HepG2 (cell line): ENCODE data around the gene CCM2. TPM values are rescaled to one million over a fixed set of nuclear protein-coding genes. Genes with fewer than 3 reads are reported as not detected.

Experiments used
- HDAC2 ChIP-seq: sonication (generic); formaldehyde crosslinking; IDR thresholded peaks from 2 replicates; pipeline ENCODE4 v1.4.0; 2020; ENCODE audit warnings: missing genetic modification reagents
- HMGXB4 ChIP-seq, 2 experiments: sonication (generic) in 1 of 2; formaldehyde crosslinking in 1 of 2; IDR thresholded peaks; 2 replicates each; pipeline versions ENCODE4 v1.4.0 to v1.6.1; 2018 to 2020; ENCODE audit warnings: missing genetic modification reagents in 2 of 2, borderline replicate concordance in 1 of 2, low read depth in 1 of 2, mild to moderate bottlenecking in 1 of 2, missing biosample characterization in 1 of 2
- JDP2 ChIP-seq: sonication (generic); formaldehyde crosslinking; IDR thresholded peaks from 2 replicates; pipeline ENCODE4 v1.8.1; 2022; ENCODE audit warnings: missing genetic modification reagents, borderline replicate concordance
- MYC ChIP-seq: sonication (generic); formaldehyde crosslinking; IDR thresholded peaks from 2 replicates; pipeline ENCODE4 v1.9.0; 2021; ENCODE audit warnings: missing genetic modification reagents, borderline replicate concordance
- SAP130 ChIP-seq: IDR thresholded peaks from 2 replicates; pipeline ENCODE4 v1.6.1; 2016; ENCODE audit warnings: low read depth
- XBP1 ChIP-seq: sonication (generic); formaldehyde crosslinking; IDR thresholded peaks from 2 replicates; pipeline ENCODE4 v1.5.0; 2020; ENCODE audit warnings: missing genetic modification reagents
- ZBTB3 ChIP-seq: sonication (generic); formaldehyde crosslinking; IDR thresholded peaks from 2 replicates; pipeline ENCODE4 v1.4.0; 2020; ENCODE audit warnings: low read depth, mild to moderate bottlenecking, moderate library complexity, missing genetic modification reagents, borderline replicate concordance
- ZBTB46 ChIP-seq: sonication (generic); formaldehyde crosslinking; IDR thresholded peaks from 2 replicates; pipeline ENCODE4 v1.4.0; 2020; ENCODE audit warnings: mild to moderate bottlenecking, missing genetic modification reagents, borderline replicate concordance
- ZNF230 ChIP-seq: sonication (generic); formaldehyde crosslinking; IDR thresholded peaks from 2 replicates; pipeline ENCODE4 v1.4.0; 2020; ENCODE audit warnings: mild to moderate bottlenecking, missing genetic modification reagents
- ZNF354B ChIP-seq: sonication (generic); formaldehyde crosslinking; IDR thresholded peaks from 2 replicates; pipeline ENCODE4 v1.8.0; 2022; ENCODE audit warnings: mild to moderate bottlenecking, missing genetic modification reagents
- ZNF407 ChIP-seq: sonication (generic); formaldehyde crosslinking; IDR thresholded peaks from one replicate; pipeline ENCODE4 v1.5.1; 2020; ENCODE audit warnings: mild to moderate bottlenecking, missing genetic modification reagents; ENCODE audit errors: not compliant biosample characterization
- ZNF891 ChIP-seq: sonication (generic); formaldehyde crosslinking; IDR thresholded peaks from 2 replicates; pipeline ENCODE4 v1.5.0; 2020; ENCODE audit warnings: mild to moderate bottlenecking, missing genetic modification reagents
- polyA plus RNA-seq, 8 experiments: library from polyadenylated mRNA; depleted of rRNA in 3 of 8; stranded (reverse) in 7 of 8; unstranded in 1 of 8; fragments of >200 nt; fragmentation: Illumina TruSeq in 4 of 8; extraction: Trizol in 4 of 8; gene quantifications; 2 replicates each; pipeline versions ENCODE4 v1.2.1 to v1.2.3, GENCODE V29; 2011 to 2016; ENCODE audit warnings: low read depth in 4 of 8, missing spikeins in 1 of 8, mixed read lengths in 1 of 8; ENCODE audit not compliant: insufficient read depth in 1 of 8
- total RNA-seq, 5 experiments: library from RNA; depleted of rRNA; stranded (reverse); fragments of >200 nt; fragmentation: Illumina TruSeq; extraction: Trizol; gene quantifications; 2 replicates each; pipeline ENCODE4 v1.2.3, GENCODE V29; 2016; ENCODE audit warnings: low read depth in 1 of 5
- TF ChIP-seq, protein P1 (sequence below): sonication (generic); formaldehyde crosslinking; IDR thresholded peaks from 2 replicates; pipeline ENCODE4 v1.5.0; 2020; ENCODE audit warnings: missing genetic modification reagents

The CCM2 gene
- total and polyA plus RNA-seq, 2 of the 13 experiments (the other 11 are each of a cell fraction or from before 2014, with no cell fraction given): 13.7 to 15.8 TPM

DNA sequence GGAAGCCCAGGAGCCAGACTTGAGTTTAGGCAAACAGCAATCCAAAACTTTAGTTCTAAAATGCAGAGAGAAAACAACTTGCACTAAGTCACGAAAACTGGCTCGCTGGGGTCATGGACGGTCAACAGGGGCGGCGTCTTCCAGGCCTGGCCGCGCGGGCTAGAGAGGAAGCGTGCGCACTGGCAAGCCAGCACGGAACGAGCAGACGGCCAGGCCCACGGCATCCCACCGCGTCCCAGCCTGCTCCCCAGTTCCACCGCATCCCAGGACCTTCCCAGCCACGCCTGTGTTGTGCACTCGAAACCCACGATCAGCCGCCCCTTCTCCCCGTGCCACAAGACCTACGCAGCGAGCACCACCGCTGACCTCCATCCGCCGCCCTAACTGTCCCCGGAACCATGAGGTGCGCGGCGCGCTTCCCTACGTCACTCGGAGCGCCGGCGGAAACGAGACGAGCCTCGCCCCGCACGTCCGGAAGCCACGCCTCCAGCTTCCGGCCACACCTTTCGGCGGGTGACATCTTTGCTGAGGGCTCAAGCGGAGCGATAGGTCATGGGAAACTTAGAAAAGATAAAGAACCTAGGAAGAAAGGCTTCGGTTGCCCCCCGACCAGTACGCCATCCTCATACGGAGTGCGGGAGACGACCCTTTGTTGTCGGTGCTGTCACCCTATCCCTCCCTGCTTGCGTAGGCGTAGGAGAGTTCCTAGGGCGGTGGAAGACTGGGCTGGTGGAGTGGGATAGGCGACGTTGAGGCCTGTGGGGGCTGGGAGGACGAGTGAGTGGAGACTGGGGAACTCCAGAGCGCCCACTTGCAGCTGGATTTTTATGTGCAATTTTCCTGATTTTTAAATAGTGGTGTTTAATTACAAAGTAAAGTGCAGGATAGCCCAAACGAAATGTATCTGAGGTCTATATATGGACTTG is 111.6 kb downstream of the CCM2 start, which contains the start of gene TBRG4 (continued):
- TF ChIP-seq ZBTB46 (CRISPR knock-in tag): 0 out of 2 replicates have a peak, but pooled peaks have one; percentile 77
- peak; percentile 100 for TF ChIP-seq MYC
- peak; percentile 84 for TF ChIP-seq ZBTB3 (CRISPR knock-in tag)
- TF ChIP-seq ZNF891 (CRISPR knock-in tag): peak; percentile 77; the same call in 1 of the 2 replicates
- TF ChIP-seq ZNF230 (CRISPR knock-in tag): peak; percentile 87
- TF ChIP-seq, protein P1, sequence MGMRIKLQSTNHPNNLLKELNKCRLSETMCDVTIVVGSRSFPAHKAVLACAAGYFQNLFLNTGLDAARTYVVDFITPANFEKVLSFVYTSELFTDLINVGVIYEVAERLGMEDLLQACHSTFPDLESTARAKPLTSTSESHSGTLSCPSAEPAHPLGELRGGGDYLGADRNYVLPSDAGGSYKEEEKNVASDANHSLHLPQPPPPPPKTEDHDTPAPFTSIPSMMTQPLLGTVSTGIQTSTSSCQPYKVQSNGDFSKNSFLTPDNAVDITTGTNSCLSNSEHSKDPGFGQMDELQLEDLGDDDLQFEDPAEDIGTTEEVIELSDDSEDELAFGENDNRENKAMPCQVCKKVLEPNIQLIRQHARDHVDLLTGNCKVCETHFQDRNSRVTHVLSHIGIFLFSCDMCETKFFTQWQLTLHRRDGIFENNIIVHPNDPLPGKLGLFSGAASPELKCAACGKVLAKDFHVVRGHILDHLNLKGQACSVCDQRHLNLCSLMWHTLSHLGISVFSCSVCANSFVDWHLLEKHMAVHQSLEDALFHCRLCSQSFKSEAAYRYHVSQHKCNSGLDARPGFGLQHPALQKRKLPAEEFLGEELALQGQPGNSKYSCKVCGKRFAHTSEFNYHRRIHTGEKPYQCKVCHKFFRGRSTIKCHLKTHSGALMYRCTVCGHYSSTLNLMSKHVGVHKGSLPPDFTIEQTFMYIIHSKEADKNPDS (CRISPR knock-in tag): peak; percentile 85; the same call in 1 of the 2 replicates
- TF ChIP-seq HMGXB4 (CRISPR knock-in tag; IDR thresholded peaks at IDR 0.05; ENCODE audit: borderline replicate concordance in 1 of 2, low read depth in 1 of 2): peak; percentile 95 to 99
- TF ChIP-seq ZNF354B (CRISPR knock-in tag): no peak
- peak; percentile 88; the same call in 1 of the 2 replicates for TF ChIP-seq HDAC2 (CRISPR knock-in tag)
- TF ChIP-seq JDP2 (CRISPR knock-in tag): no peak; the same call in 1 of the 2 replicates
- TF ChIP-seq ZNF407 (CRISPR knock-in tag): no peak
- no peak for TF ChIP-seq XBP1
- peak; percentile 100 for TF ChIP-seq SAP130 (CRISPR knock-in tag)
